SH-SY5Y (cell line): ENCODE results near the gene FLAD1.

Experiments used
- GATA2 ChIP-seq: IDR thresholded peaks from 2 replicates; pipeline ENCODE4 v1.6.1; 2011; ENCODE audit warnings: mild to moderate bottlenecking, low read depth, low read length
- GATA3 ChIP-seq: IDR thresholded peaks from 2 replicates; pipeline ENCODE4 v1.6.1; 2011; ENCODE audit warnings: low read depth, mild to moderate bottlenecking, low read length, moderate library complexity

DNA sequence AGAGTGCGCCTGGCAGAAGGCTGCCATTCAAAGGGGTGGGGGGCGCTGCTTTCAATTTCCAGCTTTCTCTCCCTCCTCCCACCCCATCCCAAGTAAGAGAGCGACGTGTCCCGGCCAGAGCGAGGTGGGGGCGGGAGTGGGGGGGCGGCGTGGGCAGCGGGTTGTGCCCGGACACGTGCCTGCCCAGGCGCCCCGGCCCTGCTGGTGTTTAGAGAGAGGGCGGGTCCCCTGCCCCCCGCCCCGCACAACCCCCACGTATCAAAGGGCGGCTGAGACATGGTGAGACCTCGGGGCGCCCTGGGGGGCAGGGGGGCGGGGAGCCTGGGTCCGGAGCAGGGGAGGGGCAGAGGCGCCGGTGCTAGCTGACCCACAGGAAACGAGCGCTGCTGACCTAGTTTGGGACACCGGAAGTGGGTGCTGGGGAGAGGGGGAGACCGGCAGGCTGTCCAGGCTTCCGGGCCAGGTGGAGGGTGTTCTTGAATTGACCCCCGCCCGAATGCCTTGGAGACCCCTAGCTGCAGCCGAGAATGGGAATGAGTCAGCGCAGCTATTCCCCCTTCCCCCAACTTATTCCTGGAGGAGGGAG, 20.7 kb downstream of the FLAD1 start:
- TF ChIP-seq GATA2 (no peak), GATA3 (no peak)
